ENCODE data around the gene GPR31.

GPR31 gene

GRCh38 chr6:167151648-167152047, 6.1 kb downstream of the GPR31 start:
- TF ChIP-seq, protein P1, sequence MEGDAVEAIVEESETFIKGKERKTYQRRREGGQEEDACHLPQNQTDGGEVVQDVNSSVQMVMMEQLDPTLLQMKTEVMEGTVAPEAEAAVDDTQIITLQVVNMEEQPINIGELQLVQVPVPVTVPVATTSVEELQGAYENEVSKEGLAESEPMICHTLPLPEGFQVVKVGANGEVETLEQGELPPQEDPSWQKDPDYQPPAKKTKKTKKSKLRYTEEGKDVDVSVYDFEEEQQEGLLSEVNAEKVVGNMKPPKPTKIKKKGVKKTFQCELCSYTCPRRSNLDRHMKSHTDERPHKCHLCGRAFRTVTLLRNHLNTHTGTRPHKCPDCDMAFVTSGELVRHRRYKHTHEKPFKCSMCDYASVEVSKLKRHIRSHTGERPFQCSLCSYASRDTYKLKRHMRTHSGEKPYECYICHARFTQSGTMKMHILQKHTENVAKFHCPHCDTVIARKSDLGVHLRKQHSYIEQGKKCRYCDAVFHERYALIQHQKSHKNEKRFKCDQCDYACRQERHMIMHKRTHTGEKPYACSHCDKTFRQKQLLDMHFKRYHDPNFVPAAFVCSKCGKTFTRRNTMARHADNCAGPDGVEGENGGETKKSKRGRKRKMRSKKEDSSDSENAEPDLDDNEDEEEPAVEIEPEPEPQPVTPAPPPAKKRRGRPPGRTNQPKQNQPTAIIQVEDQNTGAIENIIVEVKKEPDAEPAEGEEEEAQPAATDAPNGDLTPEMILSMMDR (conservative IDR thresholded peaks at IDR 0.05) = no peak
- no peak overlapping the region for H3K27ac ChIP-seq

DNA sequence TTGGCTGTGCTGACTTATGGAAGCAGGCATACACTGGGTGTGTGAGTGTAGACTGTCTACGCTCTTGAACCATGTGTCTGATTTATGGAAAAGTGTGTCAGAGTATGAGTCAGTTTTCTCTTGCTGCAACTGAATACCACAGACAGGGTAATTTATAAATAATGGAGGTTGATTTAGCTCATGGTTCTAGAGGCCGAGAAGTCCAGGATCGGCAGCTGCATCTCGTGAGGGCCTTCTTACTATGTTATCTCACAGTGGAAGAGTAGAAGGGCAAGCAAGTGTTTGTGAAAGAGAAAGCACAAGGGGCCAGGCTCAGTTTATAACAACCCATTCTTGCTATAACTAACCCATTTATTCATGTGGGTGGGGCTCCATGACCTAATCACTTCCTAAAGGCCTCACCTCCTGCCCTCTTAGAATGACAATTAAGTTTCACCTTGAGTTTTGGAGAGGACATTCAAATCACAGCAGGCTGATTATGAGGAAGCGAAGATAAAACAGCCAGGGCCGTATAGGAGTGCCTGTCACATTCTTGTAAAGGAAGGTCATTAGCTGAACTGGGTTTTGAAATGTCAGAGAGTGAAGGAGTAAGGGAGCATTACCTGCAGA, 6.7 kb downstream of the GPR31 start:
- H3K27ac ChIP-seq = no peak overlapping the region
- TF ChIP-seq, protein P1 (conservative IDR thresholded peaks at IDR 0.05) = no peak

DNA sequence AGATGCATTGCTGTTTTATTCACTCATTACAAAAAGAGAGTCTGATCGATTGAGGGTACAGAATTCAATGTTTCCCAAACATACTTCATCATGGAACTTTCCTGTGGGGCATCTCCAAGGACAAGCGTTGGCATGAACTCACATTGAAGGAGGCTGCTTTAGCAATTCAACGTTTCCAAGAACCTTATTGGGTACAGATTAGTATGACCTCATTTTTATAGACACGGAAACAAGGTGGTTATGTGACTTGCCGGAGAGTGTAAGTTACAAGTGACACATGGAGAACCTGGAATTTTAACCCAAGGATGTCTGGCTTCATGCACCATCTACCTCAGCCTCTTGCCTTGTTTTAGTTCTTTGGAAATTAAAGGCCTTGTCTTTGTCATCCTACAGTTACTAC, 8.8 kb downstream of the GPR31 start:
- TF ChIP-seq, protein P1 (conservative IDR thresholded peaks at IDR 0.05) = no peak
- no peak overlapping the region for H3K27ac ChIP-seq

DNA sequence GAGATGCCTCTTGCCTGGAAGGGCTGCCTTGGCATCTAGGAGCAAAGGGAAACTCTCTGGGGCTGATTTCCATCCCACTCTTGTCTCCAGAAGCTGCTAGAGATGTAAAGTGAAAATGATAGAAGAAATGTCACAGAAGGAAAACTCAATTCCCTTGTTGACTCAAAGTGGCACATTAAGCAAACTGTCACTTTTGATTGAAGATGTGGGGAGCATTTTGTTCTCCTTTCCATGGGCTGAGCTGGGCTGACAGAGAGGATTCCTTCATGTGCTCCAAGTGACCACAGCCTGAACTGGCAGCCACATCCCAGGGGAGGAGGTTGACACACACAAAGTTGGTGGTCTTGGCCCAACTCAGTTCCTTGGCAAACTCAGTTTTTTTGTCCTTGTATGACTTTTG, 9.8 kb downstream of the GPR31 start:
- TF ChIP-seq, protein P1 (conservative IDR thresholded peaks at IDR 0.05) = no peak

DNA sequence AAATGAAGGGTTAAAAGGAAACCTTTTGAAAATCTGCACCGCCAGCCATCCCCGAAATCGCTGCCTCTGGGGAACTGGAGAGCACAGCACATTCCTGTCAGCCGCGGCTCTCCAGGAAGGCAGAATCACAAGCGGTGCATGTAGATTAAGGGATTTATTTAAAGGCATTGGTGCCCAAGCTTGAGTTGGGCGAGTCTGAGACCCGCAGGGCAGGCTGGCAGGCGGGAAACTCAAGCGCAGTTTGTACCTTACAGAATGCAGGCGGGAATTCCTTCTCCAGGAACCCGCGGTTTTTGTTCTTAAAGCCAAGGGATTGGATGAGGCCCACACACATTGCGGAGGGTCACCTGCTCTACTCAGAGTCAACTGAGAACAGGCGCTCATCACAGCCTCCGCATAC, 10.8 kb downstream of the GPR31 start:
- no peak overlapping the region for H3K27ac ChIP-seq
- TF ChIP-seq, protein P1 (conservative IDR thresholded peaks at IDR 0.05) = no peak

More for the DNA sequence above, 9.8 kb downstream of the GPR31 start:
- H3K27ac ChIP-seq = no peak overlapping the region

DNA sequence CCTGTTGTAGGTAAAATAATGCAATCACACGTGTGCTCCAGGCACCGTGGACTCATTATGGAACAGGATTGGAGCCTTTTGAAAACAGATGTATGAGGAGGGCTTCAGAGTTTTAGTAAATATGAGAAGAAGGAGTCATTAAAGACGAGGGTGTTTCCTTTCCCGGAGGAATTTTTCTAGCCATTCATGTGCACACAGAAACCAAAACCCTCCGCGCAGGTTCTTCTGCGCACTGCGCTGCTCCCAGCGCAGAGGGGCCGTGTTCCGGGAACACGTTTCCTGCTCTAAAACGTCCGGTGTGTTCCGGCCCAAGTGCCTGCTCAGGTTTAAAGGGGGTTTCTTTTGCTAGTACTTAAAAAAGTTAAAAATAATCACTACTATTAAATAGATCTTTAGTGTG, 11.6 kb downstream of the GPR31 start:
- TF ChIP-seq, protein P1 (conservative IDR thresholded peaks at IDR 0.05) = no peak
- H3K27ac ChIP-seq = no peak overlapping the region

DNA sequence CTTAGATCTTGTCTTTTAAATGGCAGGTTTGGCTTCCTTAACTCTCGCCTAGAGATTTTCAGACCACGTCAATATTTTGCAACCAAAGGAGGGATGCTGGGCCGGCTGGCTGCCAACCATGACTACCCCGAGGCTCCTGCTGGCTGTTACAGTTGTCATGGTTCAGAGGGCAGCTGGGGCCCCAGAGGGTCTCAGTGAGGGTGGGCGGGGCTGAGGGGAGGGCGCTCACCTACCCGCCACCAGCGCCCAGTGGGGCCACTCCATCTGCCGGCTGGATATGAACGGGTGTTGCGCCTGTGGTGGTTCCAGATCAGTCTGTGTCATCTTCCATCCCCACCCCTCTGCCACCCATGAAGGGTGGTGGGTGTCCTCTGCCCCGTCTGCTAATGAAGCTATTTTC, 12.3 kb downstream of the GPR31 start:
- TF ChIP-seq, protein P1 (conservative IDR thresholded peaks at IDR 0.05) = no peak
- no peak overlapping the region for H3K27ac ChIP-seq

Measured in VCaP (cell line).